ENCODE results near the gene P2RX1.

Gene P2RX1

DNA sequence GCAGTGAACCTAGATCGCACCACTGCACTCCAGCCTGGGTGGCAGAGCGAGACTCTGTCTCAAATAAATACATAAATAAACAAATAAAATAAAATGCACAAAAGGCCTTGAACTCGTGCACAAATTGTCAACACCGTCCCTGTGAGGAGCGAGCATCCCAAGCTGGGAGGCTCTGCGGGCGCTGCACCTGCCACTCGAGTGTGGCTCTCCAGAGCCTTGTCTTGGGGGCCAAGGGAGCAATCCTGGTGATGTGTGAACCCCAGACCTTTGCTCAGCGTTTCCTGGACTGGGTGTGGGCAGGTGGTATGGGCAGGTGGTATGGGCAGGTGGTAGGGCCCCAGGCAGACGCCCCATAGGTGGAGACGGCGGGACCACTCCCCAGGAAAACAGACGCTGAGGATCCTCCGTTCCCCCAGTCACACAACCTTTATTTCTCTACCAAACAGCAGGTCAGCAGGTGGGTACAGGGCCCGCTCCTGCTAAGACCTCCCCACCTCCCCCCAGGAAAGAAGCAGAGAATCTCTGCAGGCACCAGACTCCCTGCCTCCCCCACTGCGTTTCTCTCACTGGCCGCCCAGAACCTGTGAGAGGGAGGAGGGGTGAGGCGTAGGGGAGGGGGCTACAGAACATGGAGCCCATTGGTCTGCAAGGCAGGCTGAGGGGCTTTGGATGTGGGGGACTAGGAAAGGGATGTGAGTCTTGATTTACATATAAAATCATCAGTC lies 7.4 kb upstream of the P2RX1 start:
- DNase-seq = no peak

DNA sequence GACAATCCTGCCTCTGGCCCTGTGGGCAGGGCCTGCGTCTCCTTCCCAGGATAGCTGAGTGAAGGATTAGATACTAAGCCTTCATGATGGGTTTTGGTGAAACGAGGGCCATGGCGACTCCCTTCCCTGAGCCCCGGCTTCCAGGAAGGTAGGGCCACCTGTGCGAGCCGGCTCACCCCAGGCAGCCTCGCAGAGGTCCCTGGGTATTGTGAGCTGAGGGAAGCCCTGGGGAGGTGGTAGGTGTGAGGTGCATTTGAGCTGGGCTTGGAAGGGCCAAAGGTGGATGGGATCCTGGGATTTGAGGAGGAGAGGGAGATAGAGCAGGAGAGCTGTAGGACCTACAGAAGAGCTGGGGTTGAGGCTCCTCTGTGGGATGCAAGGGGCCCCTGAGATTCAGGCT lies 6.5 kb upstream of the P2RX1 start:
- no peak for DNase-seq

DNA sequence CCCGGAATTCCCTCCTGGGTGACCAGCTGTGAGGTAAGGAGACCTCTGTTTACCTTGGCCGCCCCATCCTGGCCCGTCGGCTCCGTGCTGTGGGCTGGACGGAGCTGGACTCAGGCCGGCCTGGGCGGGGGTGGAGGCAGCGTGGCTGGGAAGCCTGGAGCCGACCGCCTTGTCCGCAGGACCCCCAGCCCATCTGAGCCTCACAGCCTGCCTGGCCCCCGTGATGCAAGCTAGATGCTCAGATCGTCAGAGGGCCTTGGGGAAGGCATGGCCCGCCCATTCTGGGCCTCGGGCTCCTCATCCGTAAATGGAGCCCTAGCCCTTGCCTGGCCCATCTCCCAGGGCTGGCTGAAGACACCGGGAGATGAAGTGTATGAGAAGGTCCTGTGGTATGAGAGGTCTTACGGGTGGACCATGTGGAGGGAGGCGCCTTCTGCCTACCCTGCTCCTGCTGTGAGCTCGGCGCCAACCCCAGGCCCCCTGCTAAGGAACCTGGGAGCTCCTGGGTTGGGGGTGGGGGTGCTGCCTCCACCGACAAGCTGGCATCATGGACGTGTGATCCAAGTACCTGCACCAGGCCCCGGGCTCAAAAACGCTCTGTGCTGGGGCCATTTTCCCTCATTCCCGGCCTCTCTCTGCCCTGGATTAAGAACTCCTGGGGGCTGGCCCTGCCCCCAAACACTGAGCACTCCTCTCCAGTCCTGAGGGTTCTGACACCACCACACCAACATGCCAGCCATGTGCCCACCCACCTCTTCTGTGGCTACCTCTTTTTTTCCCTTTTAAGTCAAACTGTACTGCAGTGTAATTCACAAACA lies 5.4 kb upstream of the P2RX1 start:
- DNase-seq = no peak

DNA sequence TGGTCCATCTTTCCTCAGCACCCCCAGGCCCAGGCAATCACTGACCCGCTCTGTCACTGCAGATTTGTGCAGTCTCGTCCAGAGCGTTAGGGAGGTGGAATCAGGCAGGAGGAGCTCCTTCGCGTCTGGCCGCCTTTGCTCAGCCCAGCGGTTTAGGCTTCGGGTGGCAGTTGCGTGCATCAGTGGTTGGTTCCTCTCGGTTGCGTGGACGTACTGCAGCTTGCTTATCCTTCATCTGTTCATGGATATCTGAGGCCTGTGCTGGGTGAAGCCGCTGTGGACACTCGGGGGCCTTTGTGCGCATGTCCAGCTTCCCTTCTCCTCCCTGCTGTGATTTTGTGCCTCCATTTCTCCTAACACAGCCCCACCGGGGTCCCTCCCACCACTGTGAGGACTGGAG lies 4.7 kb upstream of the P2RX1 start:
- no peak for DNase-seq

DNA sequence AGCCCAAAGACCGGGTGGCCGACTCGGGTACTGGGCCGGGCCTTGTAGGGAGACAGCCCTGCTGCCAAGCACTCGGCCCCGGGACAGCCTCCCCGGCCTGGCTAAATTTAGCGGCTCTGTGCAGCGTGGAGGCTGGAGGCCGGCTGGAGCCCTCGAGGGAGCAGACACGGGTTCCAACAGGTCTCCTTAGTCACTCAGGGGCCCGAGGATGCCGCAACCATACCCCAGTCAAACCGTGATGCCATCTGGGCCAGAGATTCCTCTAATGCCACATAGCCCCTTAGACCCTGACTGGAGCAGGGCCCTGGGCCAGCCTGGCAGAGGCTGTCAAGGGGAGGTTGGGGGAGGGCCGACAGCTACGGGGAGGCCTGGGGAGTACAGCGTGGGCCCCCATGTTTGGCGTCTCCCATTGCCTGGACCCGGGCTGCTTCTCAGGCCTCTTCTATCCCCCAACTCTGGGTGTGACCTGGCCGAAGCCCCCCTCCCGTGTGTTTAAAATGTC lies 2.9 kb upstream of the P2RX1 start:
- DNase-seq = no peak

DNA sequence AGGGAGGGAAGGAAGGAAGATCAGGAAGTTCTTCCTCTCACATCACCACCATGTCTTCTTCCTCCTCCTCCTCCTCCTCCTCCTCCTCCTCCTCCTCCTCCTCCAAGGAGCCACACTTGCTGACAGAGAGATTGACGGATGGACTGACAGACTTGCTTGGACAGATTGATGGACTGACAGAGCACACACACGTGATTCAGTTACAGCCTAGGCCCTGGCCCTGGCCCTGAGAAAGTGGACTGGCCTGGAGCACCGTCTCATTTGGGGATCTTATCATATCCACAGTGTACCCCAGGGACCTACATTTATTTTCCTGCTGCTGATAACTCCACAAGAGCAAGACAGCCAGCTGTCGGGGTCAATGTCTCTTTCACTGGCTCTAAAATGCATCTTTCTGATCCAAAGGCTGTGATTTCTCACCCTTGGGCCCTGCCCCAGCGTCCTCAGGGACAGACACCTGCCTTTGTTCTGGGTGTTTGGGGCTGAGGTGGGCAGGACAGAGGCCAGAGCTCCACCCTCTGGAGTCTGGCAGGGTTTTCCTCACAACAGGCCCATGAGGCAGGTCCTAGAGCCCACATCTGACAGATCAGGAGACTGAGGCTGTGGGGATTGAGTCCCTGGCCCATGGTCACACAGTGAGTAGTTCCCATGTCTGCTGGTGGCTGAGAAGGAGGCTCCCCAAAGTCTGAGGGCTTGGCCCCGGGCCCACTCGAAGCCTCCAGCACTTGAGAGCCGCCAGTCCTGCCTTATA lies 2.3 kb upstream of the P2RX1 start:
- DNase-seq = no peak

DNA sequence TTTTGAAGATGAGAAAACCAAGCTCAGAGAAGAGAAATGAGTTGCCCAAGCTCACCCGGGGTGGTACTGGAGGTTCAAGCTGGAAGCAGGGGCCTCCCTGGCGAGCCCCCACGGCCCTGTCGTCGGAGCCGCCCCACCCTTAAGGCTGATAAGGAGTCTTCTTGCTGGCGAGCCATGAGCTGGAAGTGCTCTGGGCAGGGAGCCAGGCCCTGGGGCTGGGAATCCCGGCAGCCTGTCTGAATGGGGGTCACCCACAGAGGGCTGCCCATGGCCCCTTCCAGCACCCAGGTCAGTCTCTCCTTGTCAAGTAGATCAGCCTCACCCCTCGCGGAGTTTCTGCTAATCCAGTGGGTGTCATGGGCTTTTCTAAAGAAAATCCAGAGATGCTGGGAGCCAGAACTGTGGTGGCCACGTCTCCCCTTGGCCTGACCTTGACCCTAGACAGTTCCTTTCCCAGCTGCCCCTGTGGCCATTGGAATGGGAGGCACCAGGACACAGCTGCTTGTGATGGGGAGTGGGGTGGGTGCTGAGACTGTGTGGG lies 1.2 kb upstream of the P2RX1 start:
- no peak for DNase-seq

DNA sequence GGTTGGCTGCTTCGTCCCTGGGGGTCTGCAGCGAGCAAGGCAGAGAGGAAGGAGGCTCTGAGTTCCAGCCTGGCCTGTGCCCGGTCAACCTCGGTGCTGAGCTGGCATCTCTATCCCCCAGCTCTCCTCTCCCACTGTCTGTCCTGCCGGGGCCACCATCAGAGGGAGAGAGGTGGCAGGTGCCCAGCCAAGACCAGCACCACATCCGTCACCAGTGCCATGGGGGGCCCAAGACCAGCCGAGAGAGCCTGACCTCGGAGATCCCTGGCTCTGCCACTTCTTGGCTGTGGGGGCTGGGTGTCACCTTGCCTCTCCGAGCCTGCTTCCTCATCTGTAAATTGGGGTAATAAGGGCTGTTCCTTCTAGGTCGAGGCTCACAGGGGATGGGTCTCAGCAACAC lies 560 bp upstream of the P2RX1 start:
- no peak for DNase-seq

DNA sequence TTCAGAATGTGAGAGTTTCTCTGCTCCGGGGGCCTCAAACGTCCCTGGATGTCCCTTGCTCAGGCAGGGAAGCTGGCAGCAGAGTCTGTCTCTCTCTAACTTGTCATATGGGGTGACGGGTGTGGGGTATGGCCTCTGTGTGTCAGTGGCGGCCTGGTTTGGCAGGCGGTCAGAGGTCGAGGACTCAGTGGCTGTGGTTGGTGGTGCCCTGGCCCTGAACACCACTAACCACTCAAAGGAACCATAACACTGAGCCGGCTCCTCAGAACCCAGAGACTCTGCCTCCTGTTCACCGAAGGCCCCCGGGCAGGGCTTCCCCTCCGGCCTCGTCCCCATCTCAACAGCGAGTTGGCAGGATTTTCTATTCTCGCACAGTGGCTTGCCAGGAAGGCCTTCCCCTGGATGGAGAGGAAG lies 677 bp downstream of the P2RX1 start:
- DNase-seq = no peak

DNA sequence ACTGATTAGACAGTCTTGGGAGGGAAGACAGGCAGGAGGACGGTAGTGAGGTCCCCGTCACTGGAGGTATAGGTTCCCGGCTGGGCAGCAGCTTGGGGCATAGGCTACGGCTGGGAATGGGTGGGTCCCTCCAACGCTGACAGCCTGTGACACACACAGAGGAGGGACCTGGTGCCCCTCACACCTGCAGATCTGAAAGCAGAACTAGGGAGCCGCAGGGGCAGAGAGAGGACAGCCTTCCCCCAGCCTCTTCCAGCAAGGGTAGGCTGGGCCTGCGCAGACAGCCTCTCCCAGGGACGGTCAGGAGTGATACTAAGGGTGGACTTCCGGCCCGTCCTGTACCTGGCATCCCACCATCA lies 2.0 kb downstream of the P2RX1 start:
- DNase-seq = no peak

DNA sequence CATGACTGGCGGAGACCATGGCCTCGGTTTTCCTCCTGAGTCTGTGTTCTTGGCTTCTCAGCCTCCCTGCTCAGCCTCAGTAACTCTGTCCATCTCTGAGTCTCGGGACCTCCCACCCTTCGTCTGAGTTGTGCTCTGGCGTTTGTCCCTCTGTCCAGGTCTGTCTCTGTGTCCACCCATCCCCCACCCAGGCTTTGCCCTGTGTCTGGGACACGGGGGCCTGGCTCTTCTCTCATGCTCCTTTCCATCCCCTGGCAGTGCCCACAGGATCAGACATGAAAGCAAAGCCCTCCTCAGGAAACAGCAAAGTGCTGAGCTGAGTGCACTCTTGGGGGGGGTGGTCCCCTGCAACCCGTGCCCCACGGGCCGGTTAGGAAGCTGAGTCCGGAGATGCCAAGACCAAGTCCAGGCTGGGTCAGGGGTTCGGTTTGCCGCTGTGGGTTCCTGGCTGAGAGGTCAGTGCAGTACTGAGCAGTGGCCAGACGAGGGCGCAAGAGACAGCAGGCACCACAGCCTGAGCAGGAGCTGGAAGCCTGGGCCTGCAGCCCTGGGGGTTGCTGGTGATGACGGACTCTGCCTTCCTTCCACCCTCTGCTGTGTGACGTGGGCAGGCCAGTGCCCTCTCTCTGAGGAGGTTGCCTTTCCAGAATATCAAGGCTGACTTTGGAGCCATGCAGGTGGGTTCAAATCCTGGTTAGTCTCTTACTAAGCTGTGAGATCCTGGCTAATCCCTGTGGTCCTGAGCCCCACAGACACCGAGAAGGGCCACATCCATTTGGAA lies 2.5 kb downstream of the P2RX1 start:
- DNase-seq = peak; percentile 37

DNA sequence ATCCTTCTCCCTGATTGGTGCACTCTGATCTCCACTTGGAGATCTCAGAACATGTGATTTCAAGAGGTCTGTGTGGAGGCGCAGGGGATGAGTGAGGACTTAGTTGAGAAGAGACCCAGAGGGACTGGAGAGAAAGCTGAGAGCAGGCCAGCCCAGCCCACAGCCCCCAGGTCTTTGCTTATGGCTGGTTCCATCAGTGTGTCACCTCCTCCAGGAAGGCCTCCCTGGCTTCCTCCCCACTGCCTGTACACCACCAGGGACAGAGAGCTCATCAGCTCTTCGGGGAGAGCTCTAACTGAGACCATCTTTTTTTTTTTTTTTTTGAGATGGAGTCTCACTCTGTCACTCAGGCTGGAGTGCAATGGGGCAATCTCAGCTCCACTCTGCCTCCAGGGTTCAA lies 3.4 kb downstream of the P2RX1 start:
- DNase-seq = no peak

DNA sequence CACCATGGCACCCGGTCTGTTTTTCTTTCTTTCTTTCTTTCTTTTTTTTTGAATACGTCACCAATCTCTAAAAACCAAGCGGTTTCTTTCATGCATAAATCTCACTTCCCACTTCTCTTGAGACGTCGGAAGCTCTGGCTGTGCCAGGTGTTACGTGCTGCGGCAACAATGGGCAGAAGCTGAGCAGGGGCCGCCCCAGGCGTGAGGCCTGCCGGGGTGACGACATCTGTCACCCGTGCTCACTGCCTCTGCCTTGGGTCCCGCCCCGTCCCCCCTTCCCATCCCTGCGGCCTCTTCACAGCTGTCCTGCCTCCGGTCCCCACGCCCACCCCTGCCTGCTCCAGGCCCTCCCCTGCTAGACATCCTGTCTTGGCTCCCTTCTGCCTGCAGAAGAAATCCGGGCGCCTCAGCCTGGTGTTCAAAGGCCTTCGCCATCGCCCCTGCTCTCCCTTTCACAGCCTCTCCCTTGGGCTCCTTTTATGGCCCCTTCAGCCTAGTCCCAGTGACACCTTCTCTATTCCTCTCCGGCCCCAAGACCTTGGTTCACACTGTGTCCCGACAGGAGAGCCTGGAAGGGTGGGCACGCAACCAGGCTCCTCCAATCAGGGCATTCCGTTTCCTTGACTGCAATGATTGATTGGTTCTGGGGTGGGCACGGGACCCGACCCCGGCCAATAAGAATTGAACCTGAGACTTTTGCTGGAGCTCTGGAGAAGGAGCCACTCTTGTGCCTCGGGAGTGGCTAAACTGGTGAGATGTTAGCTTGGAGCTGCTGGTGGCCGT lies 4.8 kb downstream of the P2RX1 start:
- DNase-seq = no peak

DNA sequence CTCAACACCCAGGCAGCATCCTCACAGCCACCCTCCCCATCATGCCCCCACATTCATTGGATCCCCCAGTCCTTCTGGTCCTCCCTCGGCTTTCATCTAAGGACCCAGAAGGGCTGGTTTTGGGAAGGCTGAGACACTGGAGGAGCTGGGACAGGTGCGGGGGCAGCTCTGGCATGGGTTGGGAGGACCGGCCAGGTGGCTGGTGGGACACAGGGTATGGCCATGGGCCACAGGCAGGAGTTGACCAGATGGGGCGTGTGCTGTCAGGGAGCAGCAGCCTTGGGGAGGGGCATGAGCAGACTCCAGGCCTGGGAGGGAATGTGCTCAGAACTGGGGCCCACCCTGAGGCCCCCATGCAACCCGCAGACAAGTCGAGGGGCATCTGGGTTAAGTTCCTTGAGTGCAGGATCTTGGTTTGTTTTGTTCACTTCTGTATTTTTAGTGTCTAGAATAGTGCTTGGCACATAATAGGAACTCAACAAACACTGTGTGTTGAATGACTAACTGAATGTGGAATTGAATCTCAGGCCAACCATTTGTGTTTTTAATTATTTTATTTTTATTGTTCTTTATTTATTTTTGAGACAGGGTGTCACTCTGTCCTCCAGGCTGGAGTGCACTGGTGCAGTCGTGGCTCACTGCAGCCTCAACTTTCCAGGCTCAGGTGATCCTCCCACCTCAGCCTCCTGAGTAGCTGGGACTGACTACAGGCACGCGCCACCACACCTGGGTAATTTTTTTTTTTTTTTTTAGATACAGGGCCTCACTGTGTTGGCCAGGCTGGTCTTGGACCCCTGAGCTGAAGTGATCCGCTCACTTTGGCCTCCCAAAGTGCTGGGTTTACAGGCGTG lies 5.6 kb downstream of the P2RX1 start:
- no peak for DNase-seq

DNA sequence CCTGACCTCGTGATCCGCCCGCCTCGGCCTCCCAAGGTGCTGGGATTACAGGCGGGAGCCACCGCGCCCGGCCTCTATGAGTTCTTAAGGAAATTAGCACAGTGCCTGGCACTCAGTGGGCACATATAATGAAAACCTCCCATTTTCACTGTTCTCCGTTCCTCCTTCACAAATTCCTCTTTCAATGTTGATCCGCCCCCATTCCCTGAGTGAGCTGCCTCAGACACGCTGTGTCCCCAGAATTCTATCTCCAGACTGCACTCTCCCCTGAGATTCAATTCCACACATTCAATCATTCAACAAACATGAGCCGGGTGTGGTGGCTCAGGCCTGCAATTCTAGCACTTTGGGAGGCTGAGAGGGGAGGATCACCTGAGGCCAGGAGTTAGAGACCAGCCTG lies 7.0 kb downstream of the P2RX1 start:
- DNase-seq = no peak

DNA sequence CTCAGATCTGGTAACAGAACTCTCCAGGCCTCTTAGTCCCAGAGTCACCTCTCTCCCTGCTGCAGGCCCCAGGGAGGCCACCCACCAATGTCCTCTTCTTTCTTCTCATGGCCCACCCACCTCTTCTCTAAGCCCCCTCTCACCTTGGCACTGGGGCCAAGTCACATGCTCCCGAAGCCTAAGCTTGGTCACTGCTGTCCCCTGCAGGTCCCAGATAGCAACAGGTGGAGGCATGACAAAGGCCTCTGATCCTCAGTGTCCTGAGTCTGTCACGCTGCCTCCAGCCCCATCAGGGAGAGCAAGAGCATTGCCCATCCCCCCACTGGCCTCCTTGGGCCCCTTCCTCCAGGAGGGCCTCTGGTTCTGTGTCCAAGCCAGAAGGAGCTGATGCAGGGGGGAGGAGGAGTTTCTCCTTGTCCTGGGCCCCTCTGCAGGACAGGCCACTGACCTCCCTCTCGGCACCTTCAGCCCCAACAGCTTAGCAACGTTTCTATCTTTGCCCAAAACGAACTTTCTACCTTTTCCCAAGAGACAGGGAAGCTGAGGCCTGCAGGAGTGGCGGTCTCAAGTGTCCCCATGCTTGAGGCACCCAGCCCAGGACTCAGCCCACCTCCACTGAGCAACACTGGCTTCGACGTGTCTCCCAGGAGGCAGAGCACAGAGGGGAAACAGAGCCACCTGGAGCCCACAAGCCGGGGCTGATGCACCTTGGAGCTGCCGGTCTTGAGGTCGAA lies 8.6 kb downstream of the P2RX1 start:
- DNase-seq = no peak

DNA sequence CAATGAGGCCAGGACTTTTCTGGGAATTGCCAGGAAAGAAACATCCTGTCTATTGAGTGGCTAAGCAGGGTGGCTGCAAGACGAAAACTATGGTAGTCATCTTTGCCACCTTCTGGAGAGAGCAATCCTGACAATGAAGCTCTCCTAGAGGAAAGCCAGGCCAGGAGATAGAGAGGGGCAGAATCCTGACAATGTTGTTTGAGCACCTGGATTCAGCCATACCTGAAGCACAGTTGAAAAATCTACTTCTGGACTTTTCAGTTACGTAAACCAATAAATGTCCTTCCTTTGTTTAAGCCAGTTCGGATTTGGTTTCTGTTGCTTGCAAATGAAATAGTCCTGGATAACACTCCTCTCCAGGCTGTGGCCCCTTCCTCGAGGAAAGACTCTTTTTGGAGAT lies 9.4 kb downstream of the P2RX1 start:
- no peak for DNase-seq

DNA sequence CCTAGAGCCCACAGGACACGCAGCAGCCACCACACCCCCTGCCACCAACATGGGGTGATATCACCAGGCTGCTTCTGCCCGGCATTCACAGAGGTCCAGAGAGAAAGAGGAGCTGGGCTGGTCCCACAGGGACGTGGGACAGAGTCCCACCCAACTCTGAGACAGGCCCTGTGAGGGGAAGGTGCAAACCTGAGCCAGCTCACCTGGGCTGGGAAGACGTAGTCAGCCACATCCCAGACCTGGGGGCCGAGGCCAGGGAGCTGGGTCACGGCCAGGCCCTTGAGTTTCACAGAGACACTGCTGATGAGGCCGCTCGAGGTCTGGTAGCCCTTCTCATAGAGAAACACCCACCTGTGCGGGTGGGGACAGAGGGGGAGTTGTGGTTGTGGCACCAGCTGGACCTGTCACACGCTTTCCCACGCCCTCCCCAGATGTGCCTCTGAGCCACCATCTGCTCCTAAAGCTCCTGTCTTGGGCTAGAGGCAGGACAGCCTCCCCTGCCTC lies 11.2 kb downstream of the P2RX1 start:
- no peak for DNase-seq

DNA sequence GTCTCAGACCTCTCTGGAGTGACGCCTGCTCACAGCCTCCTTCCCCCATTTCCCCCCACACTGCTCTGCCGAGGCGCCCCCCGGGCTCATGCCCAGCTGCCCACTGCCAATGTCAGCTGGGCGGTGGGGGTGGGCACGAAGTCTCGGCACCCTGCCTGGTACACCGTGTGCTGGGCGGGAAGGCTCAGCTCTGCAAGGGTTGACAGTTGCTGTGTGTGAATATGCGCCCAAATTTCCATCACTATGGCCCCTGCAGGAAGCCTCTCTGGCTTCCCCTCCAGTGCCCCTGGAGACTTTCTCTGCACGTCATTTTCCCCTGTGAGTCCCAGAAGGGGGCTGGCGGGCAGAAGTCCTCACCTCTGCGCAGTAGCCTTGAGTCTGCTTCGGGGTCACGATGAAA lies 11.8 kb downstream of the P2RX1 start:
- no peak for DNase-seq

DNA sequence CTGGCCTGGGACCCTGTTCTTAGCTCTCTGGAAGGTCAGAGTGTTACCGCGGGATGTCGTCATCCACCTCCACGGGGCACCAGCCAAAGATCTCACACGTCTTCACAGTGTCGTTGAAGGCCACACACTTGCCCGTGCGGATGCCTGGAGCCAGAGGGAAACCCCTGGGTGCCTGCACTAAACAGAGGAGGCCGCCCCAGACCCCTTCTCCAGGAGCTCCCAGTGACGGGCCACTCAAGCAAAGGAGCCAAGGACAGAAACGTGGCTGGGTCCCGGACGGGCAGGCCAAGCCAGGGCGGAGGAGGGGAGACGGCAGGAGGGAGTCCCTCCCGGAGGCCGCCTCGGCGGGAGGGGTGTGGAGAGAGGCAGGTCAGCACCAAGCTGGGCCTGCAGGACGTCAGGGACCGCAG lies 12.4 kb downstream of the P2RX1 start:
- DNase-seq = no peak

Data from amniotic stem cell (primary cell).